GM21576 (cell line): ENCODE measurements around the gene ASB10.

ENCODE experiments used
- ATAC-seq: cut with Tn5 transposase; IDR thresholded peaks from one replicate; pipeline ENCODE4 v1.9.1; 2021; ENCODE audit warnings: mild to moderate bottlenecking, moderate library complexity; ENCODE audit not compliant: unreplicated experiment

Gene ASB10

DNA sequence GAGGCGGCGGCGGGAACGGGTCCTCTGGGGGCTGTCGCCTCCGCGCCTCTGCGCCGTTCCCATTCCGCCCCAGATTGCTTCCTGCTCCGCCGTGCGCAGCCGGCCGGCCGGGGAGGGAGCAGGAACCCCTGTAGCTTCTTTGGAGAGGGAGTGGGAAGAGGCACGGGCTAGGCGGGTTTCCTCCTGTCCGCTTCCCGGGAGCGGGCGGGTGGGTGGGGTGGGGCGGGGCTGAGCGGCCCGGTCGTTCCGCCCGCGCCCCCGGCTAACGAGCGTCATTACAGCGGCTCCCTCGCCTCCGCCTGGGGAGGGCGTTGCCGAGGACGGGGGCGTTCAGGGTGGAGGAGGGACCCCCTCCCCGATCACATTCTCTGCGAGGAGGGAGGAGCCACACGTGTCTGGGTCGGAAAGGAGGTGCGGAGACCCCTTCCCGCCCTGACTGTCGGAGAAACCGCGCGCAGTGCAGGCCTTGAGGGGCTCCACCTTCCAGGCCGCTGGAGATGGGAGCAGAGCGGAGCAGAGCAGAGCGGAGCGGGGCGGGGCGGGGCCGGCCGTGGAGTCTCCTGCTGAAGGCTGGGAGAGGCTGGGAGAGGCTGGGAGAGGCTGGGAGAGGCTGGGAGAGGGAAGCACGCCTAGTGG, 61.1 kb downstream of the ASB10 start:
- ATAC-seq, result no peak
